Islet precursor cell (in vitro differentiated cells): ENCODE data around the gene ACTR3C.

ENCODE experiments used
- DNase-seq: peaks from one replicate; pipeline ENCODE4 v3.0.0-alpha.2; 2018

Gene ACTR3C

GRCh38 chr7:150322833-150323681 is at the start of gene ACTR3C, which contains the start of gene LRRC61:
TSS of gene ACTR3C (minus strand) at chr7:150323545. CDS start at chr7:150295296, 28,249 bp downstream.
TSS of gene LRRC61 (plus strand) at chr7:150323355. CDS start at chr7:150336862, 13,507 bp downstream.
- DNase-seq: peak; percentile 78

- no peak for DNase-seq
Measured at GRCh38 chr7:150372271-150373048, 49.1 kb upstream of the ACTR3C start.

- DNase-seq: no peak
Measured at GRCh38 chr7:150371996-150372270, 48.6 kb upstream of the ACTR3C start.

GRCh38 chr7:150371131-150371995 is 48.0 kb upstream of the ACTR3C start:
- DNase-seq: no peak

GRCh38 chr7:150370612-150371071 is 47.3 kb upstream of the ACTR3C start:
- peak; percentile 69 for DNase-seq

- DNase-seq: no peak
Measured at GRCh38 chr7:150369748-150370501, 46.6 kb upstream of the ACTR3C start.

- peak; percentile 92 for DNase-seq
Measured at GRCh38 chr7:150368884-150369747, 45.8 kb upstream of the ACTR3C start.

GRCh38 chr7:150368096-150368883 is 44.9 kb upstream of the ACTR3C start, which contains the start of gene REPIN1:
TSS of gene REPIN1 (plus strand) at chr7:150368822. CDS start at chr7:150369712, 890 bp downstream.
- DNase-seq: peak; percentile 94

GRCh38 chr7:150367677-150368095 is 44.3 kb upstream of the ACTR3C start:
- DNase-seq: no peak

GRCh38 chr7:150365673-150366398 is 42.5 kb upstream of the ACTR3C start:
- DNase-seq: no peak

- no peak for DNase-seq
Measured at GRCh38 chr7:150365194-150365593, 41.8 kb upstream of the ACTR3C start.

- DNase-seq: no peak
Measured at GRCh38 chr7:150363872-150364271, 40.5 kb upstream of the ACTR3C start.

GRCh38 chr7:150363370-150363769 is 40.0 kb upstream of the ACTR3C start:
- no peak for DNase-seq

GRCh38 chr7:150361807-150362621 is 38.7 kb upstream of the ACTR3C start:
- no peak for DNase-seq

GRCh38 chr7:150361402-150361801 is 38.1 kb upstream of the ACTR3C start:
- DNase-seq: peak; percentile 61

- DNase-seq: no peak
Measured at GRCh38 chr7:150360363-150361058, 37.2 kb upstream of the ACTR3C start.

GRCh38 chr7:150359622-150360362 is 36.4 kb upstream of the ACTR3C start:
- no peak for DNase-seq
